ENCODE results near the gene EFCAB5.
"Not testable (repeated sequence)": the region's sequence is repeated elsewhere in the genome, so short reads cannot be mapped to it uniquely, and the experiment has no call there.

EFCAB5 gene

GRCh38 chr17:29941334-29941733, at the start of gene EFCAB5:
EFCAB5 (plus strand) TSS chr17:29941634; CDS start chr17:29941797, 163 bp downstream.
- no peak for DNase-seq (ENCODE audit: low spot score)

GRCh38 chr17:29892201-29892600, 49.2 kb upstream of the EFCAB5 start:
- DNase-seq (ENCODE audit: low spot score): no peak

GRCh38 chr17:29897136-29897535, 44.3 kb upstream of the EFCAB5 start:
- not testable (repeated sequence) for DNase-seq (ENCODE audit: low spot score)

- no peak for DNase-seq (ENCODE audit: low spot score)
Observed at GRCh38 chr17:29903471-29903870, 38.0 kb upstream of the EFCAB5 start.

GRCh38 chr17:29905086-29905878, 36.2 kb upstream of the EFCAB5 start:
- DNase-seq (ENCODE audit: low spot score): no peak

- DNase-seq (ENCODE audit: low spot score): no peak
Observed at GRCh38 chr17:29905879-29906167, 35.6 kb upstream of the EFCAB5 start.

GRCh38 chr17:29906969-29907368, 34.5 kb upstream of the EFCAB5 start:
- DNase-seq (ENCODE audit: low spot score): no peak

GRCh38 chr17:29909236-29910003, 32.0 kb upstream of the EFCAB5 start:
- DNase-seq (ENCODE audit: low spot score): no peak

- no peak for DNase-seq (ENCODE audit: low spot score)
Observed at GRCh38 chr17:29911641-29912177, 29.7 kb upstream of the EFCAB5 start.

GRCh38 chr17:29914819-29915537, 26.5 kb upstream of the EFCAB5 start:
- no peak for DNase-seq (ENCODE audit: low spot score)

GRCh38 chr17:29918016-29918415, 23.4 kb upstream of the EFCAB5 start:
- DNase-seq (ENCODE audit: low spot score): no peak

- no peak for DNase-seq (ENCODE audit: low spot score)
Observed at GRCh38 chr17:29918922-29919856, 22.2 kb upstream of the EFCAB5 start.

GRCh38 chr17:29924786-29925185, 16.6 kb upstream of the EFCAB5 start:
- DNase-seq (ENCODE audit: low spot score): no peak

- no peak for DNase-seq (ENCODE audit: low spot score)
Observed at GRCh38 chr17:29927546-29927945, 13.9 kb upstream of the EFCAB5 start.

GRCh38 chr17:29929006-29929532, 12.4 kb upstream of the EFCAB5 start:
- DNase-seq (ENCODE audit: low spot score): peak; percentile 7

- DNase-seq (ENCODE audit: low spot score): peak; percentile 81
Observed at GRCh38 chr17:29929533-29930408, 11.7 kb upstream of the EFCAB5 start, which contains the start of gene SSH2. SSH2 (minus strand) TSS chr17:29930228; CDS start chr17:29930000, 228 bp downstream.

- DNase-seq (ENCODE audit: low spot score): no peak
Observed at GRCh38 chr17:29930409-29931010, 10.9 kb upstream of the EFCAB5 start.

GRCh38 chr17:29931231-29931932, 10.1 kb upstream of the EFCAB5 start:
- peak; percentile 73 for DNase-seq (ENCODE audit: low spot score)

GRCh38 chr17:29933379-29933778, 8.1 kb upstream of the EFCAB5 start:
- DNase-seq (ENCODE audit: low spot score): no peak
